Endothelial cell of umbilical vein (primary cell): ENCODE results near the gene BCAR3. TPM values are rescaled to one million over a fixed set of nuclear protein-coding genes. Genes with fewer than 3 reads are reported as not detected.

Experiments
- BruUV-seq: library from RNA; stranded (reverse); fragments of 400-500 nt; replicated peaks from 2 replicates; lab custom pipeline; 2021; lab: Mats Ljungman, UMichigan
- CTCF ChIA-PET: fragments of 300-600, 350-600 bp; sonication (Branson Sonifier 250); formaldehyde crosslinking; loops from one replicate; lab custom pipeline; 2021; ENCODE audit warnings: antibody characterized with exemption, inconsistent platforms; lab: Charles Lee
- POLR2A ChIA-PET: fragments of 300-600, 350-600 bp; sonication (Branson Sonifier 250); formaldehyde crosslinking; loops from one replicate; lab custom pipeline; 2021; ENCODE audit warnings: antibody characterized with exemption, inconsistent platforms; lab: Charles Lee
- DNase-seq: peaks from one replicate; pipeline ENCODE4 v3.0.0-alpha.2; 2011; ENCODE audit warnings: low read depth, low spot score
- FAIRE-seq: peaks from 2 replicates; lab custom pipeline; 2011; peaks lifted over from hg19 to GRCh38; lab: Jason Lieb, UNC
- H2AFZ ChIP-seq: 2 replicates; pipeline ENCODE4 v1.6.0; 2012; ENCODE audit warnings: low read depth, low read length, control low read depth, inconsistent platforms
- H3K27ac ChIP-seq: 2 replicates; pipeline ENCODE4 v1.5.1; 2011; ENCODE audit warnings: low read depth, mild to moderate bottlenecking, control low read depth, low read length, moderate library complexity; ENCODE audit not compliant: insufficient read depth
- H3K27me3 ChIP-seq, 2 experiments: 2 replicates each; pipeline versions ENCODE4 v1.6.0 to v1.6.1; 2011; ENCODE audit warnings: low read length in 2 of 2, mixed read lengths in 1 of 2; ENCODE audit not compliant: control insufficient read depth in 2 of 2, insufficient read depth in 2 of 2
- H3K36me3 ChIP-seq, 2 experiments: 2 replicates in 1 of 2; 3 replicates in 1 of 2; pipeline ENCODE4 v1.5.1; 2011; ENCODE audit warnings: low read length in 2 of 2, mild to moderate bottlenecking in 1 of 2, moderate library complexity in 1 of 2; ENCODE audit not compliant: control insufficient read depth in 2 of 2, insufficient read depth in 2 of 2; ENCODE audit errors: extremely low read depth in 1 of 2
- H3K4me1 ChIP-seq: 3 replicates; pipeline ENCODE4 v1.5.1; 2011; ENCODE audit warnings: mild to moderate bottlenecking, low read length; ENCODE audit not compliant: control insufficient read depth, insufficient read depth; ENCODE audit errors: extremely low read depth
- H3K4me2 ChIP-seq: 2 replicates; pipeline ENCODE4 v1.6.1; 2011; ENCODE audit warnings: low read length, control low read depth, mixed read lengths; ENCODE audit not compliant: insufficient read depth
- H3K4me3 ChIP-seq, 3 experiments: fragments of 200-600 bp in 1 of 3; sonication (generic), shearing (Covaris generic) in 1 of 3; replicated peaks in 1 of 3; 2 replicates each; pipeline ENCODE4 v1.5.1; 2011 to 2016; ENCODE audit warnings: control low read depth in 3 of 3, low read length in 3 of 3, mild to moderate bottlenecking in 2 of 3, inconsistent platforms in 1 of 3, low read depth in 1 of 3, moderate library complexity in 1 of 3; ENCODE audit not compliant: insufficient read depth in 1 of 3
- H3K79me2 ChIP-seq: 2 replicates; pipeline ENCODE4 v1.6.0; 2012; ENCODE audit warnings: low read length, inconsistent platforms; ENCODE audit not compliant: control insufficient read depth, insufficient read depth
- H3K9ac ChIP-seq: replicated peaks from 2 replicates; pipeline ENCODE3; 2011; ENCODE audit warnings: low read length, control low read depth; ENCODE audit not compliant: insufficient read depth; ENCODE audit errors: extremely low read depth
- H3K9me1 ChIP-seq: replicated peaks from 3 replicates; pipeline ENCODE4 v1.6.0; 2011; ENCODE audit warnings: mild to moderate bottlenecking, low read length; ENCODE audit not compliant: control insufficient read depth, insufficient read depth; ENCODE audit errors: extremely low read depth
- H3K9me3 ChIP-seq: replicated peaks from 2 replicates; pipeline ENCODE4 v1.5.1; 2012; ENCODE audit warnings: low read length, inconsistent platforms; ENCODE audit not compliant: control insufficient read depth, insufficient read depth
- H4K20me1 ChIP-seq: replicated peaks from 2 replicates; pipeline ENCODE3; 2011; ENCODE audit warnings: mild to moderate bottlenecking, low read length; ENCODE audit not compliant: control insufficient read depth, insufficient read depth; ENCODE audit errors: extremely low read depth
- CTCF ChIP-seq, 2 donors: IDR thresholded peaks; 1 replicate in 1 of 2; 2 replicates in 1 of 2; pipeline ENCODE4 v1.5.1; 2011; ENCODE audit warnings: low read length in 2 of 2, mild to moderate bottlenecking in 2 of 2, moderate library complexity in 2 of 2, control low read depth in 1 of 2, inconsistent platforms in 1 of 2, low read depth in 1 of 2; ENCODE audit not compliant: insufficient read depth in 1 of 2; ENCODE audit errors: extremely low read depth in 1 of 2
- EZH2 ChIP-seq: IDR thresholded peaks from 2 replicates; pipeline ENCODE4 v1.6.1; 2012; ENCODE audit warnings: borderline replicate concordance, low read depth, mild to moderate bottlenecking, moderate library complexity, low read length, inconsistent platforms; ENCODE audit not compliant: severe bottlenecking
- FOS ChIP-seq: IDR thresholded peaks from 2 replicates; pipeline ENCODE4 v1.6.1; 2011; ENCODE audit warnings: mild to moderate bottlenecking, low read length, moderate library complexity, borderline replicate concordance; ENCODE audit not compliant: insufficient read depth
- GATA2 ChIP-seq: IDR thresholded peaks from 2 replicates; pipeline ENCODE4 v1.7.0; 2011; ENCODE audit warnings: low read depth, mild to moderate bottlenecking, moderate library complexity, mixed read lengths, low read length; ENCODE audit not compliant: insufficient read length, insufficient read depth
- MAX ChIP-seq: IDR thresholded peaks from 2 replicates; pipeline ENCODE4 v1.6.1; 2011; ENCODE audit not compliant: insufficient read depth, insufficient read length
- MYC ChIP-seq: IDR thresholded peaks from one replicate; pipeline ENCODE4 v1.6.1; 2011; ENCODE audit warnings: mild to moderate bottlenecking, low read depth, low read length
- POLR2A ChIP-seq: IDR thresholded peaks from 2 replicates; pipeline ENCODE4 v1.6.1; 2012; ENCODE audit warnings: low read depth, mild to moderate bottlenecking, control low read depth, low read length
- POLR2AphosphoS5 ChIP-seq: IDR thresholded peaks from 2 replicates; pipeline ENCODE4 v1.6.1; 2012; ENCODE audit warnings: low read depth, mild to moderate bottlenecking, control low read depth, low read length, moderate library complexity; ENCODE audit not compliant: insufficient read depth
- dilution Hi-C: fragments of 300-500 bp; cut with MboI; formaldehyde crosslinking; loops from one replicate; pipeline ENCODE4 v1.15.0; 2019; ENCODE audit warnings: low sequenced_read_pairs; ENCODE audit not compliant: extremely low pct_ligation_motif_present
- intact Hi-C: fragments of 100-400 bp; cut with micrococcal nuclease; formaldehyde crosslinking; loops from one replicate; pipeline ENCODE4 v1.10.0; 2022
- polyA plus RNA-seq, 4 experiments: library from polyadenylated mRNA; depleted of rRNA in 3 of 4; stranded (reverse) in 3 of 4; unstranded in 1 of 4; fragments of >200 nt; gene quantifications; 2 replicates each; pipeline versions ENCODE4 v1.2.1 to v1.2.3, GENCODE V29; 2011 to 2012; ENCODE audit warnings: missing spikeins in 1 of 4
- total RNA-seq: library from RNA; stranded (reverse); gene quantifications from 2 replicates; pipeline ENCODE4 v1.2.3, GENCODE V29; 2021

Gene BCAR3
- total and polyA plus RNA-seq, 2 donors (not counting 3 experiments of a cell fraction or from before 2014, with no cell fraction given), result 17.5 to 32.9 TPM

GRCh38 chr1:93598396-93598795 lies 83.2 kb downstream of the BCAR3 start:
- Histone ChIP-seq H3K4me2 (no peak overlapping the region), H3K36me3 (no peaks in the 10 kb centered on the region), H3K9me3 (no peaks in the 10 kb centered on the region), H3K4me3 (no peak overlapping the region), H3K9ac (no peak overlapping the region), H3K27me3 (no peaks in the 10 kb centered on the region), H3K4me1 (peaks cover 3% of the 10 kb centered on the region), H3K9me1 (no peaks in the 10 kb centered on the region), H3K27ac (no peak overlapping the region), H3K79me2 (peaks cover 99% of the 10 kb centered on the region), H2AFZ (no peak overlapping the region), H4K20me1 (no peaks in the 10 kb centered on the region)
- DNase-seq (no peak), FAIRE-seq (no peak)
- ChIA-PET POLR2A (no interaction called here), CTCF (interaction anchor here (0.7 to 1.4 kb wide), 3 partner anchors 10 to 230 kb away, joined by 3 read pairs; no protein-coding TSS in a partner anchor)
- no TSS peak for BruUV-seq
- TF ChIP-seq POLR2A (no peak), MYC (no peak), GATA2 (no peak), MAX (no peak), CTCF (IDR thresholded peaks at IDR 0.05; ENCODE audit: extremely low read depth in 1 of 2, insufficient read depth in 1 of 2, low read depth in 1 of 2, low read length in 2 of 2) (no peak), FOS (no peak), EZH2 (no peak), POLR2AphosphoS5 (no peak)
- dilution Hi-C loops (no loop called here), intact Hi-C loops (no loop called here)
